Stimulated activated CD4-positive, alpha-beta T cell treated with anti-CD3 and anti-CD28 coated beads, Interleukin-4, amount 100 ng/mL, for 4 hours (primary cell): ENCODE results near the gene RHBDL1.
A peak's percentile ranks its signal among the peaks of the same experiment; 100 is the strongest.

Experiments used
- DNase-seq, 2 experiments: peaks; one replicate each; pipeline ENCODE4 v3.0.0-alpha.2; 2020

Gene RHBDL1

DNA sequence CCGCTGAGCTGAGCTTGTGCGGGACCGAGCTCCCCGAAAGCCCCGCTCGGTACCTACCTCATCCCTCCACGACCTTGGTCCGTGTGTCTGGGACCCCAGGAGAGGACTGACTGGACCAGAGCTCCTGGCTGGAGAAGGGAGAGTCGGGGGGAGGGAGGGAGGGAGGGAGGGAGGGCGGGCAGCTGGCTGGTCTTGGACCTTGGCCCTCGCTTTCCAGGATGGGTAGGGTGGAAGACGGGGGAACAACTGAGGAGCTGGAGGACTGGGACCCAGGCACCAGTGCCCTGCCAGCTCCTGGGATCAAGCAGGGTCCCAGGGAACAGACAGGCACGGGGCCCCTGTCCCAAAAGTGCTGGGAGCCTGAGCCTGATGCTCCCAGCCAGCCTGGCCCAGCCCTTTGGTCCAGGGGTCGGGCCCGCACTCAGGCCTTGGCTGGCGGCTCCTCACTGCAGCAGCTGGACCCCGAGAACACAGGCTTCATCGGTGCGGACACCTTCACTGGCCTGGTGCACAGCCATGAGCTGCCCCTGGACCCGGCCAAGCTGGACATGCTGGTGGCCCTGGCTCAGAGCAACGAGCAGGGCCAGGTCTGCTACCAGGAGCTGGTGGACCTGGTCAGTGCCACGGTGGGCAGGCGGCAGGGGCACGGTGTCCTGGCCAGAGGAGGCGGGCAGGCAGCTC is 553 bp downstream of the RHBDL1 start:
- DNase-seq = no peak

DNA sequence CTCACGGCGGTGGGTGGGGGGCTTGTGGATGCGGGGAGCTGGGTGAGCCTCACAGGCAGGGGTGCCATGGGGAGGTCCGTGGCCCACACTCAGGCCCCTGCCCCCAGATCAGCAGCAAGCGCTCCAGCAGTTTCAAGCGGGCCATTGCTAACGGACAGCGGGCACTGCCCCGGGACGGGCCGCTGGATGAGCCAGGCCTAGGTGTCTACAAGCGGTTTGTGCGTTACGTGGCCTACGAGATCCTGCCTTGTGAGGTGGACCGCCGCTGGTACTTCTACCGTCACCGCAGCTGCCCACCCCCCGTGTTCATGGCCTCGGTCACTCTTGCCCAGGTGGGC is 1.1 kb downstream of the RHBDL1 start:
- no peak for DNase-seq

DNA sequence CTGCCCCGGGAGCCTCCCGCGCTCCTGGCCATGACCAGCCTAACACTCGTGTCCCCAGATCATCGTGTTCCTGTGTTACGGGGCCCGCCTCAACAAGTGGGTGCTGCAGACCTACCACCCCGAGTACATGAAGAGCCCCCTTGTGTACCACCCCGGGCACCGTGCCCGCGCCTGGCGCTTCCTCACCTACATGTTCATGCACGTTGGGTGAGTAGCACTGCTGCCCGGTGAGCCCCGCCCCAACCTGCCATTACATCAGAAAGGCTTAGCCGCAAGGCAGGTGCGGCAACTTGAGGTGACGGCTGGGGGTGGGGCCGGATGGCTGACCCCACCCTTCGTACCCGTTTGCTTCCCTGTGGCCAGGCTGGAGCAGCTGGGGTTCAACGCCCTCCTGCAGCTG is 1.4 kb downstream of the RHBDL1 start:
- peak in 1 of 2 experiments; percentile 20 for DNase-seq

DNA sequence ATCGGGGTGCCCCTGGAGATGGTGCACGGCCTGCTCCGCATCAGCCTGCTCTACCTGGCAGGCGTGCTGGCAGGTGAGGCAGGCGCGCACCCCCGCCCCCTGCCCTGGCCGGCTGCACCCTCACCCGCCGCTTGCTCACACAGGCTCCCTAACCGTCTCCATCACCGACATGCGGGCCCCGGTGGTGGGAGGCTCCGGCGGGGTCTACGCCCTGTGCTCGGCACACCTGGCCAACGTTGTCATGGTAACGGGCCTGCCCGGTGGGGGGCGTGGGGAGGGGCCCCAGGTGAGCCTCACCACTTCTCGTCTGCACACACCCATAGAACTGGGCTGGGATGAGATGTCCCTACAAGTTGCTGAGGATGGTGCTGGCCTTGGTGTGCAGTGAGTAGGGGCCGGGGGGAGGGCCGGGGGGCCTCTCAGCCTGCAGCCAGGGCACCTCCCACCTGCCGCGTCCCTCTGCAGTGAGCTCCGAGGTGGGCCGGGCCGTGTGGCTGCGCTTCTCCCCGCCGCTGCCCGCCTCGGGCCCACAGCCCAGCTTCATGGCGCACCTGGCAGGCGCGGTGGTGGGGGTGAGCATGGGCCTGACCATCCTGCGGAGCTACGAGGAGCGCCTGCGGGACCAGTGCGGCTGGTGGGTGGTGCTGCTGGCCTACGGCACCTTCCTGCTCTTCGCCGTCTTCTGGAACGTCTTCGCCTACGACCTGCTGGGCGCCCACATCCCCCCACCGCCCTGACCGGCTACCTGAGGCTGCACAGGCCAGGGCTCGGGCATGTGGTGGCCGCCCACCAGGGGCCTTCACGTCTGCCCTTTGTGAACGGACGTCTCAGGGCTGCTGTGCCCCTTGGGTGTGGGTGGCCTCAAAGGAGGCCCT is 2.1 kb downstream of the RHBDL1 start:
- no peak for DNase-seq

DNA sequence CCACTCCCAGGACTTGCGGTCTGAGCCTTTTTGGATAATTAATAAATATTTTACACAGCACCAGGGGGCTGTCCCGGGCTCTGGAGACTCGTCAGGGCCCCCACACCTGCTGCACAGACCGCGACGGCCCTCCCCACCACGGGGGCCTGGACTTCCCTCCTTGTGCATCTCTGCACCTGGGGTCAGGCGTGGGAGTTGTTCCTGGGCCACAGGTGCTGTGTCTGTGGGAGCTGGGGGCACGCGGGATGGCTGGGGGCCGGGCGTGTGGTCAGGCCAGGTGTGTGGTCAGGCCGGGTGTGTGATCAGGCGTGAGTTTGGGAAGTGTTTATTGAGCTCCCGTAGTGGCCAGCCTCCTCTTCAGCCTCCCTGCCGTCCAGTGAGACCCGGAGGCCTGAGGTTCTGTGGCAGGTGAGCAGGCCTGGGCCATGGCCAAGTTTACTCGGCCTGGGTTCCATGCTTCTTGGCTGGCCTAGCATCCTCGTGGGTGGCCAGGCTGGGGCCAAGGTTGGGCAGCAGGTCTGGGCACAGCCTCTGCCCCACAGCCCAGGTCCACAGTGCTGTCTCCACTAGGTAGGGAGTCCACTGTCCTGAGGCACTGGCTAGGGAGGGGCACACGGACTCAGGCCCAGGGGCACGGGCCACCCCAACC is 2.9 kb downstream of the RHBDL1 start:
- no peak for DNase-seq

DNA sequence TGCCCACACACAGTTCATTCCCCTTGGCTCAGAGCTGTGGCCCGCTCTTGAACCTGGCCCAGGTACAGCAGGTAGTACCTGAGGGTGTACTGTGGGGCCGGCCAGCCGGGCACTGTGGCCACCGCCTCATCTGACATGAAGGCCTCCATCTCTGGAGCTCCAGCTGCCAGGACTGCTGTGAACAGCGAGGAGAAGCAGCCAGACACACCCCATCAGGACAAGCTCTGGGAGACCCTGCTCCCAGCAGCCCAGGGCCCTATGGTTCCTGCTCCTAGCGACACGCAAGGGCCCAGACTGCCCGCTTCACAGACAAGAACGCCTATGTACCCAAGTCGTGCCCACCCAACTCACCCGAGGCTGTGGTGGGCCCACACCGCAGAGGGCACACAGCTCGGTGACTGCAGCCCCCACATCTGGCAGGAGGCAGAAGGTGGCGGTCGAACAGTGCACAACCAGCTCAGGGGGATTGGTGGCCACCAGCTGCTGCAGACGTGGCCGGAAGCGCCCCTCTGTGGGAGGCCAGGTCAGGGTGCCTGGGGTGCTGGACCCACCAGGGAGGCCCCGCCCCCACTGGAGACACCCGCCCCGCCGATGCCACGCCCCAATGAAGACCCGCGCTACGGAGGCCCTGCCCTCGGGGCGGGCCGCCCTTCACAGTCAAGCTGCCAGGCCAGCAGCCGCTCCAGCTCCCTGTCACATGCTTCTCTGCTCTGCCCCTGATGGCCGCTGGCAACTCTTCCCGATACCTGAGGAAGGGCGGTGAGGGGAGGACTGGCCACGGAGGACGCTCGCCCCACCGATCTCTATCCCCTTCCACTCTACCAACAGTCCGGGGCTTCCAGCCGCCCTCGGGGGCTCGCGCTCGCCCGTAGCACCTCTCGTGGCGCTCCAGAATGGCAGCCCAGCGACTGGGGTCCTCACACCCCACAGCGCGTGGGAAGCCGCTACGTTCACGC is 3.7 kb downstream of the RHBDL1 start:
- peak; percentile 43 to 55 for DNase-seq

DNA sequence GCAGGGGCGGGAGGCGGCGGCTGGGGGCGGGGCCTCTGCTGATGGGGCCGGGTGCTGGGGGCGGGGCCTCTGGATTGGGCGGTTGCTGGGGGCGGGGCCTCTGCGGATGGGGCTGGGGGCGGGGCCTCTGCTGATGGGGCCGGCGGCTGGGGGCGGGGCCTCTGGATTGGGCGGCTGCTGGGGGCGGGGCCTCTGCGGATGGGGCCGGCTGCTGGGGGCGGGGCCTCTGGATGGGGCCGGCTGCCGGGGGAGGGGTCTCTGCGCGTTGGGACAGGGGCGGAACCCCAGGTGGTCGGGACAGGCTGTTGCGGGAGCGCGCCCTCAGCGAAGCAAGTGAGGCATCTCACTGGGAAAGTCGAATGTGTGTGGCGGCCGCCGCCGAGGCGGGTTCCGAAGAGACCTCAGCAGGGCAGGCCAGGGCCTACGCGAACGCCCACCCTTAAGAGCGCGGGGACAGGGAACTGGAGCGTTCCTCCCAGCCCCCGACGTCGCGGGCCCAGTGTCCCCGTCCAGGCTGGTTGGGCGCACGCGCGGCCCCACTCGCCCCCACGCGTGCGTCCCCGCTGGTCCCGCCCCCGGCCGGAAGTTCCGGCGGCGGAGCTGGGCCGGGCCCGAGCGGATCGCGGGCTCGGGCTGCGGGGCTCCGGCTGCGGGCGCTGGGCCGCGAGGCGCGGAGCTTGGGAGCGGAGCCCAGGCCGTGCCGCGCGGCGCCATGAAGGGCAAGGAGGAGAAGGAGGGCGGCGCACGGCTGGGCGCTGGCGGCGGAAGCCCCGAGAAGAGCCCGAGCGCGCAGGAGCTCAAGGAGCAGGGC is 4.5 kb downstream of the RHBDL1 start, which contains the start of gene STUB1:
TSS of gene STUB1 (plus strand) at position 597 of the 811 bp plus-strand sequence. CDS start at position 713, 116 bp downstream.
- DNase-seq = peak; percentile 81 to 93

DNA sequence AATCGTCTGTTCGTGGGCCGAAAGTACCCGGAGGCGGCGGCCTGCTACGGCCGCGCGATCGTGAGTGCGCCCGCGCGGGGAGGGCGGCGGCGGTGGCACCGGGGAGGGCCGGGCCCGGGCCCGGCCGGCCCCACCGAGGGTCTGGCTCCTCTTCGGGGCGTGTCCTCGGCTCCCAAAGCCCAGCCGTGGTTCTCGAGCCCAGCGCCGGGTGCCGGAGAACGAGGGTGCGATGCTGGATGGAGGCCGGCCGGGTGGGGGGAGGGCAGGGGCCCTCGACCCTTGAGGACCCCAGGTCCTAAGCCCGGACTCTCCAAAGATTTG is 5.1 kb downstream of the RHBDL1 start:
- DNase-seq = no peak

DNA sequence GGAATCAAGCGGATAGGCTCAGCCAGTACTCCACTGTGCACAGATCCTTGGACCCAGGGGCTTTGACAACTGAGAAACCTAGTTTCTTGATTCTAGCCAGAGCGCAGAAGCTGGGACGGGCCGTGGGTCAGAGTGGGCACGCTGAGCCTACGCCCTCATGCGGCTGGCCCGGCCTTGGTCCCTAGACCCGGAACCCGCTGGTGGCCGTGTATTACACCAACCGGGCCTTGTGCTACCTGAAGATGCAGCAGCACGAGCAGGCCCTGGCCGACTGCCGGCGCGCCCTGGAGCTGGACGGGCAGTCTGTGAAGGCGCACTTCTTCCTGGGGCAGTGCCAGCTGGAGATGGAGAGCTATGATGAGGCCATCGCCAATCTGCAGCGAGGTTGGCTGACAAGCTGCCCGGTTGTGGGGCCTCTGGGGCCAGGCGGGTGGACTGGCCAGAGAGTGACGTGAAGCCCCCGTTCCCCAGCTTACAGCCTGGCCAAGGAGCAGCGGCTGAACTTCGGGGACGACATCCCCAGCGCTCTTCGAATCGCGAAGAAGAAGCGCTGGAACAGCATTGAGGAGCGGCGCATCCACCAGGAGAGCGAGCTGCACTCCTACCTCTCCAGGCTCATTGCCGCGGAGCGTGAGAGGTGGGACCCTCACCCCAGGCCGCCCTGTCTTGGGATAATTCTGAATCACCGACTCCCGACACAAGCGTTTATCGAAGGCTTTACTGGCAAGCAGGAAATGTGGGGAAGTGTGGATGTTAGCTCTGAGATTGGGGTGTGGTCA is 5.7 kb downstream of the RHBDL1 start:
- DNase-seq = no peak

DNA sequence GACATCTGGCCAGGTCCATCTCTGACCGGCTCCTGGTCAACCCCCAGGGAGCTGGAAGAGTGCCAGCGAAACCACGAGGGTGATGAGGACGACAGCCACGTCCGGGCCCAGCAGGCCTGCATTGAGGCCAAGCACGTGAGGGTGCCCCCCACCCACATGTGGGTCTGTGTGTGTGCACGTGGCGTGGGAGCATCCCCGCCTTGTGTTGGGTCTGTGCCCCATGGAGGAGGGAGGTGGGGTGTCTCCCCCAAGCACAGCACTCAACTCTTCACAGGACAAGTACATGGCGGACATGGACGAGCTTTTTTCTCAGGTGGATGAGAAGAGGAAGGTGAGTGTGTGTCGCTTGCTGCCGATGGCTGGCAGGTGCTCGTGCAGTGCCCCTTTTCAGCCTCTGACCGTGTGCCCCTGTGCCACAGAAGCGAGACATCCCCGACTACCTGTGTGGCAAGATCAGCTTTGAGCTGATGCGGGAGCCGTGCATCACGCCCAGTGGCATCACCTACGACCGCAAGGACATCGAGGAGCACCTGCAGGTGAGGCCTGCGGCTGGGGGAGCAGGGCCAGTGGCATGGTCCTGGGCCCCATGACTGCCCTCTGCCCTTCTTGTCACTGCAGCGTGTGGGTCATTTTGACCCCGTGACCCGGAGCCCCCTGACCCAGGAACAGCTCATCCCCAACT is 6.4 kb downstream of the RHBDL1 start:
- DNase-seq = no peak

DNA sequence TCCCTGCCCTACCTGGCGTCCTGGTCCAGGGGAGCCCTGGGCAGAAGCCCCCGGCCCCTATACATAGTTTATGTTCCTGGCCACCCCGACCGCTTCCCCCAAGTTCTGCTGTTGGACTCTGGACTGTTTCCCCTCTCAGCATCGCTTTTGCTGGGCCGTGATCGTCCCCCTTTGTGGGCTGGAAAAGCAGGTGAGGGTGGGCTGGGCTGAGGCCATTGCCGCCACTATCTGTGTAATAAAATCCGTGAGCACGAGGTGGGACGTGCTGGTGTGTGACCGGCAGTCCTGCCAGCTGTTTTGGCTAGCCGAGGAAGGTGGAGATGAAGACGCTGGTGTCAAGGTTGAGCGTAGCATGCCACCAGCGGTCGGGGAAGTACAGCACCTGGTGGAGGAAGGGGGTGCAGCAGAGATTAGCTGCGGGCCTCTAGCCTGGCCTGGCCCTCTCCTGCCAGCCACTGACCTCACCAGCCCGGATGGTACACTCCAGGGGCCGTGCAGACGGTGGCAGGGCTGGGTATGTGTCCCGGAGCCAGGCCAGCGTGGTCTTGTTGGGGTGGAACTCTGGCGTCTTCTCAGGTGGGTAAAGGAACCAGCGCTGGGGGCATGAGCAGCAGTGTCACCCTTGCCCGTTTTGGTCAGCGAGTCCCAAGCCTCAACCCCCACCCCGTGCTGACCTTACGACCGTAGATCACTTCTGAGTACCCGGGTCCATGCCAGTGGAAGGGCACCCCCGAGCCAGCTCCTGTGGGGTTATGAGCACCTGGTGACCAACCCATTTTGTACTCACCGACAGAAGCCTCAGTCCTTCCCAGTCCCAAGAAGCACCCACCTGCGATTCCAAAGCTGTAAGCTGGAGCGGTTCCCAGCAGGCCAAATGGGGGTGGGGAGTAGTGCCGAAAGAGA is 7.3 kb downstream of the RHBDL1 start:
- no peak for DNase-seq

DNA sequence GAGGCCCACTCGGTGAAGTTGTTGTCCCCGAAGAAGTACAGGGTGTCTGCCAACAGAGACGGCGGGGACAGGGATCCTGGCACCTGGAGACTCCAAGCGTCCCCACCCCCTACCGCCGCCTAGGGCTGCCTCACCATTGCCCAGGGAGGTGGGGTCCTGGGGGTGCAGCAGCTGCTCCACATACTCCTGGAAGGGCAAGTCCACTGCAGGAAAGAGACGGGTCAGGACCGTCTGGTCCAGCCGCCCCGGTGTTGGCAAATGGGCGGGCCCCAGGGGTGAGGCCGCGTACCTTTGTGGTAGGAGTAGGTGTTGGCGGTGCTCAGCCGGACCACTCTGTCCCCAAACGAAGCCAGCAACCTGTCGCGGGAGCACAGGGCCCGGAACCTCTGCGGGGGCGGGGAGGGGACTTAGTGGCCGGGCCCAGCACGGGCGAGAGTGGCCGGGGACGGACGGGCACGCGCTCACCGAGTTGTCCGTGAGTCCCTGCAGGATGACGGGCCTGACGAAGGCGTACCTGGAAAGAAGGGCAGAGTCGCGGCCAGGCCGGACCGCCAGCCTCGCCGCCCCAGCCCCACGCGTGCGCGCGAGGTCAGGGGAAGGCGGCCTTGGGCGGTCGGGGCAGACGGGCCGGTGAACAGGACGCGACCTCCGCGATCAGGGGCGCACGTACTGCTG is 8.1 kb downstream of the RHBDL1 start:
- DNase-seq = no peak

DNA sequence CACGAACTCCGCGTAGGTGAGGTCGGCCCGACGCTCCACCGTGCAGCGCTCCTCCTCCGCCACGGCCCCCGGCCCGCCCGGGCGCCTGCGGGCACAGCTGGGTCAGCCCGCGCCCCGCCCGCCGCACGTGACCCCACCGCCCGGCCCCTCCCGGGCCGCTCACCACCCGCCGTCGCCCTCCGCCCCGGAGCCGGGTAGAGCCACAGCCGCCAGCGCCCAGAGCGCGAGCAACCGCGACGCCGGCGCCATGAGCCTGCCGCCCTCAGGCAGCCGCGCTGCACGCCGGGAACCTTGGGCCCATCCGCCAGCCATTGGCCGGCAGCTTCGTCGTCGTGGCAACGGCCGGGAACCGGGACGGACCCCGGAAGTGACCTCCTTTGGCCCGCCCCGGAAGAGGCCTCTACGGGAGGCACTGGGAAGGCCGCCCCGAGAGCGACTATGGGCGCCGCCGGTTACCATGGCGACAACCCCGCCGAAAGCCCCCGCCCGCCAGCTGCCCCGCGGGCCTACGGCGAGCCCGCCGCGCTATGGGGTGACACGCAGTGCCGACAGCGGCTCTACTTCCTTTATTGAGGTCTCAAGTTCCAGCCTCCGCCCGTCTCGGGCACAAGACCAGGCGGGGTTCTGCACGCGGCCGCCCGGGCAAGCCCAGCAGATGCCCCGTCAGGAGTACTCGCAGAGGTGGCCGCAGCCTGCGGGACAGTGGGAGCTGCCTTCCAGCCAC is 8.8 kb downstream of the RHBDL1 start, which contains the start of gene JMJD8:
TSS of gene JMJD8 (minus strand) at position 264 of the 724 bp plus-strand sequence. CDS start at position 249, 15 bp downstream.
- peak; percentile 96 to 98 for DNase-seq

DNA sequence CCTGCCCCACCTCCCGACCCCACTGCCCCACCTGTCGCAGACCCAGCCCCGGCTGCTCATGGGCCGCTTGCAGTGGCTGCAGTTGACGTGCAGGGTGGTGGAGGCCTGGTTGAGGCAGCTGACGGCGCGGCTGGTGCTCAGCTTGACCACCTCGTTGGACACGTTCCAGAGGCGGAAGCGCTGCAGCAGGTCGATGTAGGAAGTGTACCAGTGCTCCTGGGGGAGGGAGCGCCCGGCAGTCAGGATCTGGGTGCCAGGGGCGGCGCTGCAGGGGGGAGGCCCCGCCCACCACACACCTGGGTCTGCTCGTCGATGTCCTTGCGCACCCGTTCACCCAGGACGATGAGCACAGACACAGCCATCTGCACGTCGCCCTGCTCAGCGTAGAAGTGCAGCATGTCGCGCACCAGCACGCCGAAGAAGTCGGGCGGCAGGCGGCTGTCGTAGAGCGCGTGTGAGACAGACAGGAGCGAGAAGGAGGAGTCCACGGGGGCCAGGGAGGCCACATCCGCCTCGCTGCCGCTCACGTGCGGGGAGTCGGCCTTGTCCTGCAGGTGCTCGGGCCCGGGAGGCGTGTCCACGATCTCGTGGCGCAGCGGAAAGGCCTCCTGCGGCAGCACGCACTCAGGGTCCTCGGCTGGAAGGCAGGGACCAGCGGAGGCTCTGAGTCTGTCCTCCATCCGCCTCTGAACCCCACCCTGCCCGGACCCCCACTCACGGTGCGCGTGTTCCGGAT is 9.7 kb downstream of the RHBDL1 start:
- DNase-seq = no peak

DNA sequence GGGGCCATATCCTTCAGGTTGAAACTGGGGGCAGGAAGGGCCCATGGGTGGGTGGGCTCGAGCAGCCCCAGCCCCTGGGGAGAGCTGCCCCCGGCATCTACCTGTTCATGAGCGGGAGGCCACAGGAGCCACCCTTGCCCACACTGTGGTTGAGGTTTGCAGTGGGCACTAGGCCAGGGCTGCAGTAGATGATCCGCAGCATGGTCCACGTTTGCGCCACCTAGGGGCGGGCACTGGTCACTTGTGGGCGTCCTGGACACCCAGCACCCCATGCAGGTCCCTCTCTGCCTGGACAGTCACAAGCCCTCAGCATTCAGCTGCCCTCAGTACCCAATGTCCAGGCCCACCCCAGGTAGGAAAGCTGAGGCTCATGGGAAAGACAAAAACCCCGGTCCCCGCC is 10.5 kb downstream of the RHBDL1 start:
- no peak for DNase-seq

DNA sequence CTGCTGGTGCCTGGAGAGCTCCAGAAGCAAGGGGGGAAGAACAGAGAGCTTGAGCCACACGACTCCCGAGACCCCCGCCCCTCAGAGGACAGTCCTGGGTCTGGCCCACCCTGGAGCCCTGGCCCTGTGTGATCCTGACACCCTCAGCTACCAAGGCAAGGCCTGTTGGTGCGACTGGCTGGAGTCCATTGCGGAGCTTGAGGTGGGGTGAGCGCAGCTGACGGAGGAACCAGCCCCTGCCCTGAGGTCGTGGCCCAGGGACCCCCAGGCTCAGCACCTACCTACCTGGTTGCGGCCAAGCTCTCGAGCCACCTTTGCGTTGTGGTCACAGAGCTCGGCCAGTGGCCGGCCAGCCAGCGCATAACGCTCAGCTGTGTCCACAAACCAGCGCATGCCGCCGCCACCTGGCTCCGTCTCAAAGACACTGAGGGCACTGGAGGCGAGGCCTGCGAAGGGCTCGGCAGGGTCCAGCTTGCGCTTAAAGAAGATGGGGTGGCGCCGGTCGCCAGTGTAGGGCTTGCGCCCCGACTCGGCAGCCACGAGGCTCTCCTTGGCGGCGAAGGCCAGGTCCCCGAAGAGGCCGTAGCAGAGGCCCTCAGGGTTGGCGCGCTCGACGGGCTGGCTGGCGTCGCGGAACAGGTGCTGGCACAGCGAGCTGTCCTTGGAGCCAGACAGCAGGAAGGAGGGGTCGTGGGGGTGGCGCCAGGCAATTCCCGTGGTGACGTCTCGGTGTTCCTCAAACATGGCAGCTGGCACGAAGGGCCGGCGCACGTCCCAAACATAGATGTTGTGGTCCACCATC is 11.2 kb downstream of the RHBDL1 start:
- no peak for DNase-seq
